K562 (cell line): ENCODE measurements around the gene CLCN6. TPM values are rescaled to one million over a fixed set of nuclear protein-coding genes. Genes with fewer than 3 reads are reported as not detected.

Source experiments
- ARNT ChIP-seq, 2 experiments: fragments of 450-650 bp; IDR thresholded peaks; 2 replicates each; pipeline ENCODE4 v1.6.1; 2016; ENCODE audit warnings: mild to moderate bottlenecking in 1 of 2
- ETS2 ChIP-seq: IDR thresholded peaks from 2 replicates; pipeline ENCODE4 v1.6.1; 2016; ENCODE audit warnings: borderline replicate concordance, missing genetic modification characterization, mild to moderate bottlenecking, moderate library complexity, missing compliant biosample characterization; ENCODE audit not compliant: poor library complexity, severe bottlenecking
- FOSL1 ChIP-seq: fragments of 200-800 bp; sonication (Bioruptor generic); conservative IDR thresholded peaks from 2 replicates; pipeline ENCODE4 v1.6.1; 2016; ENCODE audit warnings: missing genetic modification characterization, missing compliant biosample characterization
- GTF2E2 ChIP-seq: fragments of 200-800 bp; sonication (Bioruptor generic); IDR thresholded peaks from 2 replicates; pipeline ENCODE4 v1.6.1; 2016; ENCODE audit warnings: missing genetic modification characterization, missing compliant biosample characterization
- MAFF ChIP-seq: IDR thresholded peaks from 2 replicates; pipeline ENCODE4 v1.6.1; 2012; ENCODE audit warnings: low read length, improper control_type of control experiment
- NCOA1 ChIP-seq: fragments of 450-650 bp; IDR thresholded peaks from 2 replicates; pipeline ENCODE4 v1.6.1; 2016; ENCODE audit warnings: low read depth
- NFATC3 ChIP-seq: fragments of 450-650 bp; IDR thresholded peaks from 2 replicates; pipeline ENCODE4 v1.6.1; 2017; ENCODE audit warnings: mild to moderate bottlenecking
- NUFIP1 ChIP-seq: fragments of 450-650 bp; IDR thresholded peaks from 2 replicates; pipeline ENCODE4 v1.6.1; 2018; ENCODE audit not compliant: partially characterized antibody
- RNF2 ChIP-seq: sonication (generic); IDR thresholded peaks from 2 replicates; pipeline ENCODE4 v1.6.1; 2016
- SMAD1 ChIP-seq: fragments of 150-350 bp; IDR thresholded peaks from 2 replicates; pipeline ENCODE4 v1.6.1; 2014; ENCODE audit warnings: low read length, low read depth; ENCODE audit not compliant: partially characterized antibody
- SMARCA4 ChIP-seq: fragments of 450-650 bp; IDR thresholded peaks from 2 replicates; pipeline ENCODE4 v1.6.1; 2016
- SMARCC2 ChIP-seq: fragments of 450-650 bp; IDR thresholded peaks from 2 replicates; pipeline ENCODE4 v1.6.1; 2017; ENCODE audit warnings: antibody characterized with exemption, moderate library complexity, mild to moderate bottlenecking, low read depth
- ZKSCAN8 ChIP-seq: fragments of 200-800 bp; sonication (Bioruptor generic); IDR thresholded peaks from 2 replicates; pipeline ENCODE4 v1.6.1; 2016; ENCODE audit warnings: missing genetic modification characterization, missing compliant biosample characterization
- ZNF165 ChIP-seq: fragments of 250-450 bp; sonication (Bioruptor Pico); IDR thresholded peaks from 2 replicates; pipeline ENCODE4 v1.4.0; 2020; ENCODE audit warnings: borderline replicate concordance
- ZNF766 ChIP-seq: fragments of 200-800 bp; sonication (Bioruptor generic); conservative IDR thresholded peaks from 2 replicates; pipeline ENCODE4 v1.6.1; 2016; ENCODE audit warnings: missing genetic modification characterization, missing compliant biosample characterization
- polyA plus RNA-seq, 8 experiments: library from polyadenylated mRNA; depleted of rRNA in 4 of 8; stranded (reverse) in 5 of 8; unstranded in 3 of 8; fragments of >200 nt; fragmentation: Nextera tagmentation in 2 of 8; fragmentation: Illumina TruSeq in 1 of 8; extraction: Ambion mirVana in 2 of 8; extraction: Trizol in 1 of 8; gene quantifications; 2 replicates each; pipeline versions ENCODE4 v1.2.1 to v1.2.3, GENCODE V29; 2011 to 2014; ENCODE audit warnings: inconsistent platforms in 1 of 8, missing spikeins in 1 of 8
- total RNA-seq, 7 experiments: library from RNA; depleted of rRNA in 6 of 7; stranded (reverse); fragments of >200 nt in 6 of 7; fragmentation: Illumina TruSeq in 2 of 7; extraction: Trizol in 2 of 7; gene quantifications; 2 replicates each; pipeline versions ENCODE4 v1.2.1 to v1.2.3, GENCODE V29; 2011 to 2021; ENCODE audit warnings: low replicate concordance in 1 of 7
- TF ChIP-seq, protein P1 (sequence below): fragments of 250-450 bp; sonication (Bioruptor Pico); IDR thresholded peaks from 2 replicates; pipeline ENCODE4 v1.5.0; 2021; ENCODE audit warnings: mild to moderate bottlenecking, moderate library complexity
- TF ChIP-seq, protein P2 (sequence below): fragments of 450-650 bp; conservative IDR thresholded peaks from 2 replicates; pipeline ENCODE4 v1.6.1; 2016; ENCODE audit warnings: missing genetic modification characterization, low read depth, mild to moderate bottlenecking, missing compliant biosample characterization, moderate library complexity

CLCN6 gene
- total and polyA plus RNA-seq, 9 of the 15 experiments (the other 6 are each of a cell fraction or from before 2014, with no cell fraction given), result 2.0 to 21.8 (median 13.6) TPM

DNA sequence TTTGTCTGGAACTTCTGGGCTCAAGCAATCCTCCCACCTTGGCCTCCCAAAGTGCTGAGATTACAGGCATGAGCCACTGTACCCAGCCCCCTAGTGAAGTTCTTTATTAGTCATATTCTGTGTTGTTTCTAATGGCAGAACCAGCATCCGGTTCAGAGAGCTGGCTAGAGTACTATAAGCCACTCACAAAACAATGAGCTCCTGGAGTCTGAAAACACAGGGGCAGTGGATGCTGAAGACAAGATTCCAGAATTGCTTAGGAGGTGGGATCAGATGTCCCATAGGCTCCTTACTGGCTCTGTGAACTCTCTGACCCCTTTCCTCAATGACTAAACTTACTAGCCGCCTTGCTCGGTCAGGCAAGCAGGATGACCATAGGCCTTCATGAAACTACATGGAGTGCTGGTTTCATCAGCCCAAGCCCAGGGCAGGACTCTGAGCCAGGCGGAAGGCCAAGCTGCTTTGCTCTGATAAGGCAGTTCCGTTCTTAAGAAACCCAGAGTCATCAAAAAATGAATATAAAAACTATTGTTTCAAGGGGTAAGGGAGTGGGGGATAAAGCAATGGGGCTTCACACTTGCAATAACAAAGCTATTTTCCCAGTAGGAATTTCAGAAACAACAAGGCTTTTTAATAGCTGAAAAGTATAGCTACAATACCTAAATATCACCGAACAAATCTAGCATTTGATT, 8.3 kb upstream of the CLCN6 start (continued):
- TF ChIP-seq NCOA1 (peak; percentile 85), FOSL1 (tag) (0 out of 2 replicates have a peak, but pooled peaks have one; percentile 69), SMARCC2 (peak; percentile 85), NFATC3 (no peak), NUFIP1 (no peak), SMARCA4 (peak; percentile 97), GTF2E2 (tag) (peak; percentile 84; the same call in 1 of the 2 replicates), SMAD1 (peak; percentile 63), ZKSCAN8 (peak; percentile 66), ARNT (IDR thresholded peaks at IDR 0.05) (peak; percentile 20 to 89; a peak in 3 of 4 replicates), RNF2 (peak; percentile 95), MAFF (peak; percentile 97), ZNF766 (CRISPR knock-in tag) (peak; percentile 99), ZNF165 (CRISPR knock-in tag) (no peak), ETS2 (tag) (peak; percentile 11)
- TF ChIP-seq, protein P1, sequence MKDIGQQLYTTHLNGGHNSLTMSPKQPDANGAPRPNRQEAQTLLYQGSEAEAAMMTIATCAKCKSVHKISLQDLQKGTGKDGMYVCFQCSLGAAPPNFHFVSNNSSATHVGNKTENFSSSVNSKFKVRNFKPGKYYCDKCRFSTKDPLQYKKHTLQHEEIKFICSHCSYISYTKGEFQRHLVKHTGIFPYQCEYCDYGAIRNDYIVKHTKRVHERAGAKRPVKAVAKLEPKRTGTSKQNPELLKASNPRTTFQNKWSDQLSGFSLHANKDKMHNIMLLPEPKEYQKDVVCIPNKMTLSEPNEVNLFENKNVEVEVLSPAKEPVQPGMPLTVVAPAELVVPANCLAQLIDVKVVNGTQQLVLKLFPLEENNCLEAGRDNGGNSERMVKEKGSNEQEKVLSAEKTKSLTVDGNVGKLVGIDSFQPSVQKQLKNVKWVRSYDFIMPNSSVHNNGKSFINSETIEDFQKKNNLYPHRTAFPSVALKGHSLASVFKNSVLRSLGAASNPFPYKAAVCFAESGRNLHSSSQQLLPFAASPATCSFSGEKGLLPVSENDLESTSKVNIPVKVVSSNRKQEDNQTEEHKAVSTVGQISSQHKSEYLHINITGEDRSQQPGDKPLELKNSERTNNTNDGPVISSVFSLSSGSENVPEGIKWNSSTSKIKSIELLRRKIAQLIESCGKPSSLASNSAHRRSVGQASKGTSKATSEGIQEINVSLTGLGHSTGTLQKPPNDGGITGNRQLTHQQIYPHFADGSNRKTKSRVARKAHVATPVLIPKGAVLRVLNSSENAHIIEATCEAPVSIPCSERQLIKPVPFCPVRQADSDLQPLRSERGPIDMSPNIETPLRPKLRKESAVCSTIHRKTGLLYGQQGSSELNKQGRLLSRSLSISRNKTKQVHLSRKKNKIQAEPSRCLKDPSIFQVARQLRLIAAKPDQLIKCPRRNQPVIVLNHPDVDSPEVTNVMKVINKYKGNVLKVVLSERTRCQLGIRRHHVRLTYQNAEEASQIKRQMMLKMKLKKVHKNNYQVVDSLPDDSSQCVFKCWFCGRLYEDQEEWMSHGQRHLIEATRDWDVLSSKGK (CRISPR knock-in tag), result peak; percentile 75; the same call in 1 of the 2 replicates
- TF ChIP-seq, protein P2, sequence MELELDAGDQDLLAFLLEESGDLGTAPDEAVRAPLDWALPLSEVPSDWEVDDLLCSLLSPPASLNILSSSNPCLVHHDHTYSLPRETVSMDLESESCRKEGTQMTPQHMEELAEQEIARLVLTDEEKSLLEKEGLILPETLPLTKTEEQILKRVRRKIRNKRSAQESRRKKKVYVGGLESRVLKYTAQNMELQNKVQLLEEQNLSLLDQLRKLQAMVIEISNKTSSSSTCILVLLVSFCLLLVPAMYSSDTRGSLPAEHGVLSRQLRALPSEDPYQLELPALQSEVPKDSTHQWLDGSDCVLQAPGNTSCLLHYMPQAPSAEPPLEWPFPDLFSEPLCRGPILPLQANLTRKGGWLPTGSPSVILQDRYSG (tag), result peak; percentile 95
